DOHH2 (cell line): Measurements from ENCODE around the gene CAMTA2.

ENCODE experiments used
- H3F3A ChIP-seq: fragments of 200-600 bp; sonication (generic), shearing (Covaris generic); 2 replicates; pipeline ENCODE4 v1.6.0; 2016; ENCODE audit warnings: antibody characterized with exemption, mild to moderate bottlenecking; ENCODE audit not compliant: control insufficient read depth, insufficient read depth
- H3K27ac ChIP-seq: fragments of 200-600 bp; sonication (generic); 2 replicates; pipeline ENCODE4 v1.5.1; 2014; ENCODE audit warnings: low read depth, mild to moderate bottlenecking, low read length, moderate library complexity
- H3K27me3 ChIP-seq: fragments of 200-600 bp; sonication (generic); 2 replicates; pipeline ENCODE4 v1.6.1; 2014; ENCODE audit warnings: mild to moderate bottlenecking, low read length, mixed read lengths; ENCODE audit not compliant: control insufficient read depth
- H3K36me3 ChIP-seq: fragments of 200-600 bp; sonication (generic); 2 replicates; pipeline ENCODE4 v1.6.1; 2014; ENCODE audit warnings: mild to moderate bottlenecking, low read length, moderate library complexity, mixed read lengths; ENCODE audit not compliant: control insufficient read depth
- H3K4me1 ChIP-seq: fragments of 200-600 bp; sonication (generic); 2 replicates; pipeline ENCODE4 v1.6.1; 2014; ENCODE audit warnings: mild to moderate bottlenecking, low read length, mixed read lengths; ENCODE audit not compliant: control insufficient read depth
- H3K4me2 ChIP-seq: fragments of 200-600 bp; sonication (generic); 2 replicates; pipeline ENCODE4 v1.6.0; 2014; ENCODE audit warnings: mild to moderate bottlenecking, low read length, moderate library complexity
- H3K4me3 ChIP-seq: fragments of 200-600 bp; sonication (generic); 2 replicates; pipeline ENCODE4 v1.5.1; 2014; ENCODE audit warnings: mild to moderate bottlenecking, low read length, mixed read lengths
- H3K79me2 ChIP-seq: fragments of 200-600 bp; sonication (generic); 2 replicates; pipeline ENCODE4 v1.6.1; 2014; ENCODE audit warnings: mild to moderate bottlenecking, low read length, mixed read lengths; ENCODE audit not compliant: control insufficient read depth
- H3K9me2 ChIP-seq: fragments of 200-600 bp; sonication (generic); replicated peaks from 2 replicates; pipeline ENCODE4 v1.6.1; 2014; ENCODE audit warnings: mild to moderate bottlenecking, low read length, mixed read lengths; ENCODE audit not compliant: control insufficient read depth
- H3K9me3 ChIP-seq: fragments of 200-600 bp; sonication (generic); 2 replicates; pipeline ENCODE4 v1.6.1; 2014; ENCODE audit warnings: antibody characterized with exemption, low read length, mixed read lengths; ENCODE audit not compliant: control insufficient read depth, insufficient read depth
- H4K20me1 ChIP-seq: fragments of 200-600 bp; sonication (generic); 2 replicates; pipeline ENCODE4 v1.6.0; 2014; ENCODE audit warnings: low read depth, mild to moderate bottlenecking, antibody characterized with exemption, low read length, moderate library complexity; ENCODE audit not compliant: control insufficient read depth, insufficient read depth
- CTCF ChIP-seq: fragments of 200-600 bp; sonication (generic); IDR thresholded peaks from one replicate; pipeline ENCODE4 v1.5.1; 2014; ENCODE audit warnings: antibody characterized with exemption, mild to moderate bottlenecking, low read depth, low read length; ENCODE audit not compliant: poor library complexity, severe bottlenecking
- EZH2phosphoT487 ChIP-seq: fragments of 200-600 bp; sonication (generic); IDR thresholded peaks from 2 replicates; pipeline ENCODE4 v1.6.1; 2017; ENCODE audit warnings: borderline replicate concordance, mild to moderate bottlenecking, antibody characterized with exemption, low read length, moderate library complexity, mixed read lengths

Gene CAMTA2

GRCh38 chr17:4947411-4948165 is 39.9 kb downstream of the CAMTA2 start:
- Histone ChIP-seq H3K27ac (peak overlapping the region; percentile 99), H4K20me1 (peaks cover 13% of the 10 kb centered on the region; the same call in 1 of the 2 replicates), H3F3A (peaks cover 53% of the 10 kb centered on the region), H3K4me3 (peak overlapping the region; percentile 93), H3K4me2 (peak overlapping the region; percentile 94), H3K9me2 (no peaks in the 10 kb centered on the region), H3K27me3 (no peaks in the 10 kb centered on the region), H3K4me1 (peaks cover 65% of the 10 kb centered on the region), H3K9me3 (no peaks in the 10 kb centered on the region), H3K36me3 (peaks cover 58% of the 10 kb centered on the region), H3K79me2 (peaks cover 68% of the 10 kb centered on the region)
- TF ChIP-seq EZH2phosphoT487 (no peak), CTCF (no peak)

GRCh38 chr17:4947010-4947410 is 40.5 kb downstream of the CAMTA2 start:
- Histone ChIP-seq H3K9me3 (no peaks in the 10 kb centered on the region), H3K9me2 (no peaks in the 10 kb centered on the region), H3K4me2 (peak overlapping the region; percentile 94), H3K79me2 (peaks cover 74% of the 10 kb centered on the region), H4K20me1 (peaks cover 13% of the 10 kb centered on the region; the same call in 1 of the 2 replicates), H3K27me3 (no peaks in the 10 kb centered on the region), H3K36me3 (peaks cover 64% of the 10 kb centered on the region), H3K4me1 (peaks cover 71% of the 10 kb centered on the region), H3K27ac (peak overlapping the region; percentile 99), H3K4me3 (peak overlapping the region; percentile 93), H3F3A (peaks cover 59% of the 10 kb centered on the region)
- no peak for TF ChIP-seq CTCF
- no peak for TF ChIP-seq EZH2phosphoT487

GRCh38 chr17:4946312-4946976 is 41.0 kb downstream of the CAMTA2 start:
- Histone ChIP-seq H3K27me3 (no peaks in the 10 kb centered on the region), H3F3A (peaks cover 64% of the 10 kb centered on the region), H3K27ac (peak overlapping the region; percentile 99), H4K20me1 (peaks cover 13% of the 10 kb centered on the region; the same call in 1 of the 2 replicates), H3K4me3 (peak overlapping the region; percentile 93), H3K9me2 (no peaks in the 10 kb centered on the region), H3K4me2 (peak overlapping the region; percentile 94), H3K36me3 (peaks cover 69% of the 10 kb centered on the region), H3K9me3 (no peaks in the 10 kb centered on the region), H3K79me2 (peaks cover 80% of the 10 kb centered on the region), H3K4me1 (peaks cover 71% of the 10 kb centered on the region)
- no peak for TF ChIP-seq CTCF
- TF ChIP-seq EZH2phosphoT487, result no peak
